Measurements from ENCODE around the gene ROBO1.

DNA sequence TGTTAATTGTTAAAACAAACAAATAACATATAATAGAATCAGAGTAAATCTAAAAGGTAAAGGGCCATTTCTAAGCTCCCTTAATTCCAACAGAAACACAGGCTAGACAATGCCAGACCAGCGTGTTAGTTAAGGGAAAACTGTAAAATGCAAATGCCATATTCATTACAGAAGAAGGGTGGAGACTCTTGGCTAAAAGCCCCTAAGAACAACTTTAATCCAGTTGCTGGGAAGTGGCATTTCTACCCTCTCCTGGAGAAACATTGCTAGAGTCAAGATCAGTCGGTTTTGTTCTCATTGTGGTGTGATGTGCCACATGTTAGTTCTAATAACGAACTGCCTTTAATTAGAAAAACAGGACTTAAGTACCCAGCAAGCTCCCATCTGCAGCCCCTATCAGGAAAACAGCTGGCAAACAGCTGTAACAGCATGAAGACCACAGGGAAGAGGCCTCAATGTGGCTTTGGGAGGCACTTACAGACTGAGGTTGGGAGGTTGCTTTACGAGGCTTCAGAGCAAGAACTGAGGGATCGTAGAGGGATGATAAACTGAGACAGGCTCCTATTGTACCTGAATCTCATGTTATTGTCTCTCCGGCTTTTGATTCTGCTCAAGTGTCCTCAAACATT lies 1134.8 kb downstream of the ROBO1 start:
- TF ChIP-seq, protein P1, sequence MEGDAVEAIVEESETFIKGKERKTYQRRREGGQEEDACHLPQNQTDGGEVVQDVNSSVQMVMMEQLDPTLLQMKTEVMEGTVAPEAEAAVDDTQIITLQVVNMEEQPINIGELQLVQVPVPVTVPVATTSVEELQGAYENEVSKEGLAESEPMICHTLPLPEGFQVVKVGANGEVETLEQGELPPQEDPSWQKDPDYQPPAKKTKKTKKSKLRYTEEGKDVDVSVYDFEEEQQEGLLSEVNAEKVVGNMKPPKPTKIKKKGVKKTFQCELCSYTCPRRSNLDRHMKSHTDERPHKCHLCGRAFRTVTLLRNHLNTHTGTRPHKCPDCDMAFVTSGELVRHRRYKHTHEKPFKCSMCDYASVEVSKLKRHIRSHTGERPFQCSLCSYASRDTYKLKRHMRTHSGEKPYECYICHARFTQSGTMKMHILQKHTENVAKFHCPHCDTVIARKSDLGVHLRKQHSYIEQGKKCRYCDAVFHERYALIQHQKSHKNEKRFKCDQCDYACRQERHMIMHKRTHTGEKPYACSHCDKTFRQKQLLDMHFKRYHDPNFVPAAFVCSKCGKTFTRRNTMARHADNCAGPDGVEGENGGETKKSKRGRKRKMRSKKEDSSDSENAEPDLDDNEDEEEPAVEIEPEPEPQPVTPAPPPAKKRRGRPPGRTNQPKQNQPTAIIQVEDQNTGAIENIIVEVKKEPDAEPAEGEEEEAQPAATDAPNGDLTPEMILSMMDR (conservative IDR thresholded peaks at IDR 0.05; ENCODE audit: low read depth, low read length): no peak
- TF ChIP-seq EZH2 (IDR thresholded peaks at IDR 0.05; ENCODE audit: low read length, unreplicated experiment): no peak

Measured in PC-3 (cell line).